Upper lobe of right lung (tissue), 1 donor: ENCODE data around the gene CWC22. TPM values are rescaled to one million over a fixed set of nuclear protein-coding genes. Genes with fewer than 3 reads are reported as not detected.

Source experiments
- ATAC-seq: fragments of 200-7000 bp; cut with Tn5 transposase; one replicate; pipeline ENCODE4 v1.9.1; 2020; ENCODE audit warnings: mild to moderate bottlenecking, moderate library complexity
- DNase-seq: peaks from one replicate; pipeline ENCODE4 v3.0.0-alpha.2; 2020
- H3K27ac ChIP-seq: fragments of 200-600 bp; one replicate; pipeline ENCODE4 v1.8.0; 2022
- H3K27me3 ChIP-seq: fragments of 200-600 bp; one replicate; pipeline ENCODE4 v1.8.0; 2022; ENCODE audit warnings: mild to moderate bottlenecking
- H3K36me3 ChIP-seq: fragments of 200-600 bp; one replicate; pipeline ENCODE4 v1.8.0; 2022
- H3K4me1 ChIP-seq: fragments of 200-600 bp; one replicate; pipeline ENCODE4 v1.8.0; 2022
- H3K4me3 ChIP-seq: fragments of 200-600 bp; one replicate; pipeline ENCODE4 v1.8.0; 2022; ENCODE audit warnings: mild to moderate bottlenecking
- H3K9me3 ChIP-seq: fragments of 200-600 bp; one replicate; pipeline ENCODE4 v1.8.0; 2022
- CTCF ChIP-seq: fragments of 200-600 bp; IDR thresholded peaks from one replicate; pipeline ENCODE4 v1.8.0; 2022; ENCODE audit warnings: antibody characterized with exemption
- intact Hi-C: fragments of 100-400 bp; cut with DNase I; formaldehyde crosslinking; loops from one replicate; pipeline ENCODE4 v1.11.0; 2022
- total RNA-seq: library from RNA; stranded (reverse); fragmentation: NEBNext Ultra II Directional; extraction: Animal tissue kit (Norgen Biotek cat#: 25700); gene quantifications from one replicate; pipeline ENCODE4 v1.2.1, GENCODE V29; 2021
- donor health status: DM: no; HTN: yes; CAD: no; lungs with severe emphysema.

CWC22 gene
- total RNA-seq, 1 donor from 2014 or later, result 19.8 TPM

DNA sequence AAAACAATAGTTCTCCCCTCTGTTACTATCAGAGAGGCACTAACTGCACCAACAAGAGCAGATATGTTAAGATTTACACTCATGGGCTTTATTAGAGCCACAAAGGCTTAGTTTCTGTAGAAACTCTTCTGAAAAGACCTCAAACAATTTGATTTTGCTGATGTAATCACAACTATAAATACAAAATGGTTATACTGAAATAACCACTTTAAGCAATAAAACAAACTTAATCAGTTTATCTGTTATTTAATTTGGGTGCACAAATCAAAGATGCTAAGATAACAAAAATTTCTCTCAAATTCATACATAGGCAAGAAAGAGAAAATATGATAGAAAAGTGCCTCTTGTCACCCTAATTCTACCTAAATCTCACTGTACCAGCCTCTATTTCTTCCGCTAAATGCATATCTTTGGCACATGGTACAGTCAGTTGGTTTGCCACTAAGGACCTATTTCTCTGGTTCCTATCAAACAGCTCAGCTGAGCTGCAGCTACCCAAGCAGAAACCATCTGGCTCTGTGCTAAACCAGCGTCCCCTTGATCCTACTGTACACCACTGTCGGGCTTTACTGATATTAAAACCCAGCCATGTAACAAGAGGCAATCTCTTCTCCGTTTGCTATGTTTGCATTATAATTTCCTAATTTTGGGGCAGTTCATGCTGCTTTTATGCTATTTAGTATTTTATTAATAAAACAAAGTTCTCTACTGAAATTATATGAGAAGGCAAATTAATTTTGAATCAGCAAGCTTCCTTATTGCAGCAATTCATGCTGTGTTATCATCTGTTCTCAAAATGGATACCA lies 60.1 kb downstream of the CWC22 start:
- TF ChIP-seq CTCF, result no peak
- no peaks in the 10 kb centered on the region for H3K4me1 ChIP-seq
- no peak overlapping the region for H3K27ac ChIP-seq
- no peaks in the 10 kb centered on the region for H3K9me3 ChIP-seq
- DNase-seq (no peak), ATAC-seq (no peak)
- intact Hi-C loops, result no loop called here
- peaks cover 68% of the 10 kb centered on the region for H3K36me3 ChIP-seq
- no peaks in the 10 kb centered on the region for H3K27me3 ChIP-seq
- no peak overlapping the region for H3K4me3 ChIP-seq

DNA sequence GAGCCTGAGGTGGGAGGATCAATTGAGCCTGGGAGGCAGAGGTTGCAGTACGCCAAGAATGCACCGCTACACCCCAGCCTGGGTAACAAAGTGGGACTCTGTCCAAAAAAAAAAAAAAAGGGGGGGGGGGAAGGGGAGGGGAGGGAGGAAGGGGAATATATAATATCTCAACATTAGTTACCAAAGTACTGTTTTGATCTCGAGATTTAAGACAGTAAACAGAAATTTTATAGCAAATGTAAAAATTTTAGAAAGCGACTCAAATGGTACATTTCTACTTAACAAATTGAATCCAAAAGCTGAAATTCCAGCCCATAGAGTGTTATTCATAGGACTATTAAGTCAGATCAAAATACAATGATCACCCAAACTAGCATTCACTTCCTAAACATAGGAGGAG lies 60.8 kb downstream of the CWC22 start:
- Histone ChIP-seq H3K4me1 (no peaks in the 10 kb centered on the region), H3K36me3 (peaks cover 61% of the 10 kb centered on the region), H3K27me3 (no peaks in the 10 kb centered on the region), H3K27ac (no peak overlapping the region), H3K9me3 (no peaks in the 10 kb centered on the region), H3K4me3 (no peak overlapping the region)
- DNase-seq (no peak), ATAC-seq (no peak)
- TF ChIP-seq CTCF, result no peak
- intact Hi-C loops, result no loop called here

- H3K9me3 ChIP-seq, result no peaks in the 10 kb centered on the region
- H3K4me1 ChIP-seq, result no peaks in the 10 kb centered on the region
- no peak for TF ChIP-seq CTCF
- DNase-seq (no peak), ATAC-seq (no peak)
- no peak overlapping the region for H3K27ac ChIP-seq
- no peaks in the 10 kb centered on the region for H3K27me3 ChIP-seq
- H3K36me3 ChIP-seq, result peaks cover 8% of the 10 kb centered on the region
- no peak overlapping the region for H3K4me3 ChIP-seq
- intact Hi-C loops, result no loop called here
Observed at GRCh38 chr2:179939259-179939658, 67.8 kb downstream of the CWC22 start.

DNA sequence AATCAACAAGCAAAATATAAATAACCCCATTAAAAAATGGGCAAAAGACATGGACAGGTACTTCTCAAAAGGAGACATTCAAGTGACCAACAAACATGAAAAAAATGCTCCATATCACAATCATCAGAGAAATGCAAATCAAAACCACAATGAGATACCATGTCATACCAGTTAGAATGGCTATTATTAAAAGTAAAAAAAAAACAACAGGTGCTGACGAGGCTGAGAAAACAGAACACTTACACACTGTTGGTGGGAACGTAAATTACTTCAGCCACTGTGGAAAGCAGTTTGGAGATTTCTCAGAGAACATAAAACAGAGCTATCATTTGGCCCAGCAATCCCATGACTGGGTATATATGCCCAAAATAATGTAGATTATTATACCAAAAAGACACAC lies 69.1 kb downstream of the CWC22 start:
- no peak for ATAC-seq
- DNase-seq, result no peak
- intact Hi-C loops, result no loop called here
- TF ChIP-seq CTCF, result no peak
- Histone ChIP-seq H3K27me3 (no peaks in the 10 kb centered on the region), H3K27ac (no peak overlapping the region), H3K4me3 (no peak overlapping the region), H3K9me3 (no peaks in the 10 kb centered on the region), H3K4me1 (no peaks in the 10 kb centered on the region), H3K36me3 (no peaks in the 10 kb centered on the region)

GRCh38 chr2:179936654-179937053 lies 70.4 kb downstream of the CWC22 start:
- H3K4me1 ChIP-seq, result no peaks in the 10 kb centered on the region
- ATAC-seq, result peak; percentile 61
- H3K27ac ChIP-seq, result no peak overlapping the region
- no peak for DNase-seq
- H3K4me3 ChIP-seq, result no peak overlapping the region
- no peaks in the 10 kb centered on the region for H3K27me3 ChIP-seq
- TF ChIP-seq CTCF, result peak; percentile 49
- H3K36me3 ChIP-seq, result no peaks in the 10 kb centered on the region
- H3K9me3 ChIP-seq, result no peaks in the 10 kb centered on the region
- intact Hi-C loops, result no loop called here

DNA sequence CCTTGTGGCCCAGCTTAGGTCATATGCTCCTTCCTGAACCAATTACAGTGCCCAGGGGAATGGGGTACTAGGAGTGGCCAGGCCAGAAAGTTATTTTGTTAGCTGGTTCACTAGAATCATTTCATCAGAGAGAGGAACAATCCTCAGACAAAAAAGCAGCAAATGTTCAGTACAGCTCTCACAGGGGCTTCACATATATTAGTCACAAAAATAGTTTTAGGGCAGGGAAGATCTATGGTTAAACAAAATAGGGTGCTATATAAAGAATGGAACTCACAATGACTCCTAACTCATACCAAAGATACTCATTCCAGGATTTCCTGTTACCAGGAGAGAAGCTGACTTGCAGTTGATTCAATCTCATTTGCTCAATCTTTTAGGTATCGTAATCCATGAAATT lies 71.0 kb downstream of the CWC22 start:
- intact Hi-C loops, result no loop called here
- no peaks in the 10 kb centered on the region for H3K9me3 ChIP-seq
- no peak for TF ChIP-seq CTCF
- H3K36me3 ChIP-seq, result no peaks in the 10 kb centered on the region
- DNase-seq (no peak), ATAC-seq (no peak)
- H3K27ac ChIP-seq, result no peak overlapping the region
- no peaks in the 10 kb centered on the region for H3K27me3 ChIP-seq
- no peak overlapping the region for H3K4me3 ChIP-seq
- H3K4me1 ChIP-seq, result no peaks in the 10 kb centered on the region
